Skin of body (tissue), 2 donors: ENCODE data around the gene UNC5CL. TPM values are rescaled to one million over a fixed set of nuclear protein-coding genes. Genes with fewer than 3 reads are reported as not detected.
A peak's percentile ranks its signal among the peaks of the same experiment; 100 is the strongest.

Experiments
- DNase-seq: peaks from one replicate; lab custom pipeline; 2025; lab: John Stamatoyannopoulos, UW
- total RNA-seq: library from RNA; depleted of rRNA; stranded (reverse); fragments of >200 nt; gene quantifications from one replicate; pipeline ENCODE4 v1.2.3, GENCODE V29; 2014

Gene UNC5CL, protein sequence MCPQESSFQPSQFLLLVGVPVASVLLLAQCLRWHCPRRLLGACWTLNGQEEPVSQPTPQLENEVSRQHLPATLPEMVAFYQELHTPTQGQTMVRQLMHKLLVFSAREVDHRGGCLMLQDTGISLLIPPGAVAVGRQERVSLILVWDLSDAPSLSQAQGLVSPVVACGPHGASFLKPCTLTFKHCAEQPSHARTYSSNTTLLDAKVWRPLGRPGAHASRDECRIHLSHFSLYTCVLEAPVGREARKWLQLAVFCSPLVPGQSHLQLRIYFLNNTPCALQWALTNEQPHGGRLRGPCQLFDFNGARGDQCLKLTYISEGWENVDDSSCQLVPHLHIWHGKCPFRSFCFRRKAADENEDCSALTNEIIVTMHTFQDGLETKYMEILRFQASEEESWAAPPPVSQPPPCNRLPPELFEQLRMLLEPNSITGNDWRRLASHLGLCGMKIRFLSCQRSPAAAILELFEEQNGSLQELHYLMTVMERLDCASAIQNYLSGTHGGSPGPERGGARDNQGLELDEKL
- total RNA-seq: 0.30 TPM

DNA sequence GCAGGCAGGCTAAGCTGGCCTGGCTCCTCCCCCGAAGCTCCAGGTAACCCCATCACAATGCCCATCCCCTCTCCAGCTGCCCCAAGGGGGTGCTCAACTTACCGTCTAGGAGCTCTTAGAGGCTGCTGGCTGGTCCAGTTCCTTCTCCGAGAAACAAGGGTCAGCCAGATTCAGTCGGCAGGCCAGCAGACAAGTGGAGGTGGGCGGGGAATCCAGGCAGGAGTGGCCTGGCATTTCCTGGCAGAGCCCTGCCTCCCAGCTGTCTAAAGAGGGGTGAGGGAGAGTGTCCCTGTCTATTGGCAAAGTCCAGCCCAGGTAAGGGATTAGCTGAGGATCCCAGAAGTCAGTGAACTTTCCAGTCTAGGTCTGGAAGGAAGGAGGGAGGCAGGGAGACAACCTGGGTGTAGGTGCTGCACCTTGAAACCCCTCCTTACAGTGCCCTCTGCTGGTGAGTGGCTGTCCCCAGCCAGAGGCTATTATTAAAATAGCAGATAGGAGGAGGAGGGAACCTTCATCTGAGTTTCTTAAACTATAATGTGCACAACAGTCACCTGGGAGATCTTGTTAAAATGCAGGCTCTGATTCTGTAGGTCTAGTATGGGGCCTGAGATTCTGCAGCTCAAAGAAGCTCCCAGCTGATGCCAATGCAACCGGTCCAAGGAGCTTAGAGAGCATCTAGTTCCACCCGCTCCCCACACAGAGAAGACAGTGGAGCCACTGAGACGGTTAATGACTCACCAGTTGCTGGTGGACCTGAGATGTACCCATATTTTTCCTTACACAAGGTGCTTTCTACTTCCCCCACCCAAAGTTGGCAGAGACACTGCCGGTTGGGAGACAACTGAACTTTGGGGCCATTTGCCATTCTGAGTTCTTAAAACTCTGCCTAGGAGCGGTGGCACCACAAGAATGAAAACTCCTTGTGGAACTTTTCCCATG lies at the start of gene UNC5CL:
TSS of gene UNC5CL (minus strand) at position 162 of the 939 bp plus-strand sequence. CDS start 4,147 bp downstream, outside the sequence.
- DNase-seq: no peak

DNA sequence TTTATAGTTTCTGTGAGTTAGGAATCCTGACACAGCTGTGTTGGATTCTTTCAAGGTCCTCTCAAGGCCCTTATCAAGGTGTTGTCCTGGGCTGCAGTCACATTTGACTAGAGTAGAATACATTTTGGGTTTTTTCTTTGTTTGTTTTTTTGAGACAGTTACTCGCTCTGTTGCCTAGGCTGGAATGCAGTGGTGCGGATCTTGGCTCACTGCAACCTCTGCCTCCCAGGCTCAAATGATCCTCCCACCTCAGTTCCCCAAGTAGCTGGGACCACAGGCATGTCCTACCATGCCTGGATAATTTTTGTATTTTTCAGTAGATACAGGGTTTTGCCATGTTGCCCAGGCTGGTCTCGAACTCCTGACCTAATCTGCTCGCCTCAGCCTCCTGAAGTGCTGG lies 49.4 kb upstream of the UNC5CL start:
- no peak for DNase-seq

DNA sequence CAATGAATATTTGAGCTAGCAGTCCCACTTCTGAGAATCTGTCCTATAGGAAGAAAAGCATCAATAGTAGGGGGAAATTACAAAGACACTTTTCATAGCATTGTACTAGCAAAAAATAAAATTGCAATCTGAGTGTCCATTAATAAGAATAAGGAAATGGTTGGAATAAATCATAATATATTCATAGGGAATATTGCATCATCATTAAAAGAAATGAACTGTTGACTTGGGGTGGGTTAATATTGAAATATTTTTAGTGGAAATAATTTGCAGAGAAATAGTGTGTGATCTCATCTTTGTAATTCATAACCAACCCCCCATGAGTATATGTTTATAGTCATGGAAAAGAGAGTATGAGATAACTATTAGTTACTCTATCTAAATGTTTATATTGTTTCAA lies 46.2 kb upstream of the UNC5CL start:
- no peak for DNase-seq

DNA sequence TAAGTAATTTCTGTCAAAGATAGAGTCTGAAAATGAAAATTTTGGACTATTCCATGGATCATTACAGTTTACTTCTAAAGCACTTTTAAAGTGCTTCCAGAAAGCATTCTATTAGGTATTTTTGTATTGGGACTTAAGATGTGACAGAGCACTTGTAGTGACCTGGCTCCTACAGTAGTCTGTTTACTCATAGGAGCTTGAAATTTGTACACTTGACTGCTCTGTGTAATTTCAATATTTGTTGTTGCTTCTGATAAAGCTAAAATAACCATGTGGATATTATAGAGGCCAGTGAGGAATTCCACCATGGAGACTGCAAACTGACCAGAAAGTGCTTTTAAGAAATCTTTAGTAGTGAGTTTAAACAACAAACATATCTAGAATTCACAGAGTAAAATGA lies 44.1 kb upstream of the UNC5CL start:
- DNase-seq: no peak

DNA sequence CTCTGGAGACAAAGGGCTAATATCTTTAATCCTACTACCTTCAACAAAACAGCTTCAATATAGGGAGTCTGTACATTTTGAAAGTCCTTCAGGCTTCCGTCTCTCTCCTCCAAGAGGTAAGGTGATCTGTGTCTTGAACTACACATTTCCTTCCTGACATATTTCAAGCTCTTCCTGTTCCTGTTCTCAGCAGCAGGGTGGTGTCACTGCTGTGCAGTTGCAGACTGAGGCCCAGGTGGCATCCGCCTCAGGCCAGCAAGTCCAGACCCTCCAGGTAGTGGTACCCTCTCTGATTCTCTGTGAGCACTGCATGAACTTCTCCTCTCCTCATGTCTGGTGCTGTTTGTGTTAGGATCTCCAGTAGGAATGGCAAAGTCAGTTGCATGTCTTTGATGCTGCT lies 41.6 kb upstream of the UNC5CL start:
- no peak for DNase-seq

DNA sequence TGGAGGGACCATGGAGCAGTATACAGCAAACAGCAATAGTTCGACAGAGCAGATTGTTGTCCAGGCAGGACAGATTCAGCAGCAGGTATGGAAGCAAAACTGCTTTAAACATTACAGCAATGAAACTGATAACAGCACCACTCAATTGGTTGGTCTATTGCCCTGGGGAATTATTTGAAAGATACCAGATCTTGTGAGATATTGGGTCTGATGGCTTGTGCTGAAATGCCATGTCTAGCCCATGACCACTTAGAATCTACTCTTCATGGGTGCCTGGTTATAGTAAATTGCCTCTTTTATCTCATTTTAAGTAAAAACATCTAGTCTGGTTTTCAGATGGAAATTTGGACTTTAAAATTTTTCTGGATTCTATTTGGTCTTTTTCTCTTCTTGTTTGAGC lies 40.1 kb upstream of the UNC5CL start:
- DNase-seq: no peak

DNA sequence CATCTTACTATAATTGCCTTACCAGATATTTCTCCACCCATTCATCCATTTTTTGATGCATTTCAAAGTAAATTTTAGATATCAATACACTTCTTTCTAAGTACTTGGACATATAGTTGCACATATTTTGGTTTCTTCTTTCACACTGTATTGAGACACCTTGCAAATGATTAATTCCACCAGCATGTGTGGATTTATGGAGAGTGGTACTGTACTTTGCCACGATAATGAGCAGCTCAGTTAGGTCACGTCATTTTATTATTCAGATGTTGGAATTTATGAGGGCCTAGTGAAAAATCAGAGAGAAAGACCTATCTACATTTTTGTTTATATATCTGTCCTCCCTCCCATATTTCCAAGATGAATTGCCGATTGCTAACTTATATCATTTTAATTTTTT lies 39.1 kb upstream of the UNC5CL start:
- no peak for DNase-seq

DNA sequence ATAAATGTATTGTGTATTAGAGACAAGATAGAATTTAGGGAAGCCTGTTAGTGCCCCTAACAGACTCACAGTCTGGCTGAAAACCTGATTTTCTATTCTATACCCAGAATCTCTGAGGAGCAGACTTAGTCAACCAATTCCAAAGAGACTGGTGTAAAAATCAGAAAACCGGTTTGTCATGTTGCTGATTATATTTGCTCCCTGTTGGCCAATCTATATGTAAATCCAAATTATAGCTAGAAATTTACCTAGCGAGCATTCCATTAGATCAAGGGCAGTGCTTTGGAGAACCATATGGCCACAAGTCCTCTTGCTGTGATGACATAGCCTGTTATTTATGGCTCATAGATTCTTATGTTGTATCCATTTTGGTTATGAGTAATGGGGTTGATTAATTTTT lies 38.5 kb upstream of the UNC5CL start:
- DNase-seq: no peak

DNA sequence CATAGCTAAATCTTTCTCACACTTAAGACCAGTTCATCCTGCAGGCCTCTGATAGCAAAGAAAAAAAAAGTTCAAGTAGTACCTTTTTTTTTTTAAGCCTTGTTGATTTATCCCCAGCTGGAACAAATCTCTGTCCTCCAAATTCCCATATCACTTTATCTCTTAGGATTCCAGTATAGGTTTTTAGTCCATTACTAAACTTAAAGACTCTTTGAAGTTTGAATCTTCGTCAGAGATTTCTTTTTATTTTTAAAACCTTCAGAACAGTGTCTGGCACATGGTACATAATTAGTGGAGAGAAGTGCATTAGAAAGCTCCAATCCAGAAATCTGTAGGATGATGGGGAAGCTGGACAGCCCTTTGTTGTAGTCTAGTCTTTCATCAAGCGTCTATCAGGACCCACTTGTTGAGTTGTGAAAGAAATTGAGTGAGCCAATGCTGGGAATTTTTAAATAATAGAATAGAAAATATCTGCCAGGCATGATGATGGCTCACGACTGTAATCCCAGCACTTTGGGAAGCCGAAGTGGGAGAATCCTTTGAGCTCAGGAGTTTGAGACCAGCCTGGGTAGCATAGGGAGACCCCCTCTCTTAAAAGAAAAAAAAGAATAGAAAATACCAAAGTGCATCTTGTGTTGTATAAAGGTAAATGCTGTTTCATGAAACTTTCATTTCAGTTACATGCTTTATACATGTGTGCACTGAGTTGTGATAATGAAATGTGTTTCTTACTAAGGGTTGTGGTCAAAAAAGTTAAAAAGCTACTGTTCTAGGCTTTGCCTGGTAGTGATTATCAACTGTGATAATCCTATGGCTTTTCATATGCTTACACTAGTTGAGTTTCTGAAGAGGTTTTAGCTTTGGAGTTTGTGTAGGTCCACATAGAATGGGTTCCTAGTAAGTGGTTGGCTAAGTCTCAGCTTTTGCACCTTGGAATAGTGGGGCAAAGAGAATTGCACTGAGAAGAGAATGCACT lies 36.9 kb upstream of the UNC5CL start:
- DNase-seq: no peak

DNA sequence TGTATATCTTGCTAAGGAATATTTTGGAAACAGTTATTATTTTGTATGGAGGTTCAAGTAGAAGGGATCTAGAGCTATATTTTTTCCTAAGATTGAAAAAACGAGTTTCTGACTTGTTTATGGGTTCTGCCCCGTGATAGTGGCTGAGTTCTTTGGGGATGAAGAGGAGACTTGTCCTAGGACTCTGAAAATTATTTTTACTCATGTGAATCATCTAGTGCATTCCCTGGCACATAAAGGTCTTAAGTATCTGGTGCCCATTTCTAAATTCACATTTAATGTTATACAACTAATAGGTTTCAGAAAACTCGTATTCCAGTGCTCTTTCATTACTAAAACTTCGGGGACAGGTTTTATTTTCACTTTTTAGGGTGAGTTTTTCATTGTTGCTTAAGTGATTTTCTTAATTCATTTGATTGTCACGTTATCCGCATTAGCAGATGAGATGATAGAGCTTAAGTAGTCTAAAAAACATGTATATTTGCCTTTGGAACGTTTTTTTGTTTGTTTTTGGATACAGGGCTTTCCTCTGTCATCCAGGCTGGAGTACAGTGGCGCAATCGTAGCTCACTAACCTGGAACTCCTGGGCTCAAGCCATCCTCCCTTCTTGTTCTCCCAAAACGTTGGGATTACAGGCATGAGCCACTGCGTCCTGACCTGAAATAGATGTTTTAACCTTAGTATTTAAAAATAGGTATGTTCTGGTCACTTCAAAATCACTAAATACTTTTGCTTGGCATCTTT lies 35.8 kb upstream of the UNC5CL start:
- DNase-seq: no peak

DNA sequence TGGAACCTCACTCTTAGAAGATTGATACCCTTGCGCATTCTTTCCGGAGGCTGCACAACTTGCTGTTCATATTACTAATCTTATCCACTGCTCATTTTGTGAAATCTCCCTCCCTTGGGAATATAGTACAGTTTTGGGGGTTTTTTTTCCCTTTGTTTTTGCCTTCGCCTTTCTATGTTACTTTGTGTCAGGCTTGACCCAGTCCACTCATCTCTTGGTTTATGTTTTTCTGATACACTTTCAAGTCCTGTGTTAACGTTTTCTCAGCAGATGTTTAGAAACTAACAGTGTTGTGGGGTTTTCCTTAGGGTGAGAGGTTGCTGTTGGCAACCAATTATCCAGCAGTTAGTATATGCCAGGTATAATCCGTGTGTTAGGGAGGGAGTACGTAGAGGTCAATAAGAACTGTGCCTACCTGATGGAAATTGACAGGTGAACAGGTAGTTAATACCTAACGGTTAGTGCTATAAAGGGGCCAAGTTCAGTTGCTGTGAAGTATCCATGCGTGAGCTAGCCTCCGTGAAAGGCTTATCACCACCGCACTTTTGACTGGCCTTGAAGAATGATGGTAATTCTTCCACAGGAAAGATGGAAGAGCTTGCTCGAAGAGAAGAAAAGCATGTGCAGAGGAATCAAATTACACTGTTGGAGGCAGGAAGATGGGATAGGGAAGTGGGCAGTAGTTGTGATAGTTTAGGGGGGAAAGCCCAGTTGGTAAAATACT lies 35.1 kb upstream of the UNC5CL start:
- DNase-seq: peak; percentile 77

DNA sequence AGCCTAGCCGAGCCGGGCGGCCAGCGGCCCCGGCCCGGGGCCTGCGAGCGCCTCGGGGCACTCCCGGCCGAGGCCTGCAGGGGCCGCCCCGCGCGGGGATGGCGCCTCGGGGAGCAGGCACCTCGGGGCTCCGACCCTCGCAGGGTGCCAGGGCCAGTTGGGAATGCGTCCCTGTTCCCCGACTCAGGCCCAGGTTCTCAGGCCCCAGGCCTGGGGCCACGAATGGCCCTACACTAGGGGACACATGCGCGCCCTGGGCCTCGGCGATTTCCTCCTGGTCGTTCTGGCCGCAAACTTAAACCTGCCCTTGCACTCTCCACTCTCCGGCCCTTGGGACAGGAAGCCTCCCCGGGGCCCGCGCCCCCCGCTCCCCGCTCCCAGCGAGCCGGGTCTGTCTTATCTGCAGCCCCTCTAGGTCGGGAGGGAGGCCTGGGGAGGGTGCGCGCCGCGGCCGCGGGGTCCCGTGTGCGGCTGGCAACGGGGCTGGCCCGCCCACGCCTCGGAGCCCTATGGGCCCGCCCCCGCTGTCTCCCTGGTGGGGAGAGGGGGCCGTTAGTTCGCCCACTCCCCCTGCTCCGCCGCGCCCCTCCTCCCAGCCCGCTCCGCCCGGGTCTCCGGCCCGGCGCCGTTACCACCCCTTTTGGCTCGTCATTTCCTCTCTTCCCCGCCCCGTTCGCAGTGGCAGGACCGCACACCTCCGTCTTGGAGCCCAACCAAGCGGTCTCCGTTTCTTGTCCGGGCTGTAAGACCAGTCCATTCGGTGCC lies 34.4 kb upstream of the UNC5CL start:
- peak; percentile 61 for DNase-seq

DNA sequence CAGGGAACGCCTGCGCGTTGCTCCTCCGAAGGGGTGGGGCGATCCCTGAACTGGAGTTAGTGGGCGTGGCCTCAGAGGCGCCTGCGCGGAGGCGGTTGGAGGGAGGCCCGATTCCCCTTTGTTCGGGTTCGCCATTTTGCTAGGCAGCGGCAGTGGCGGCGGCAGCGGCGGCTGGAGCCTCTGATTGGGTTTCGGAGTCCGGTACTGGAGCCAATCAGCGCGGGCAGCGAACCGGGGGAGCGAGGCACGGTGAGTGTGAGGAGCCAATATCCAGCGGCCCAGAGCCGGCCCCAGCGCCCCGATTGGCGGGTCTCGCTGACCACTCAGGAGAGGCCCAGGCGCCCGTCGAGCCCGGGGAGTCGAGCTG lies 33.8 kb upstream of the UNC5CL start, which contains the start of gene NFYA:
TSS of gene NFYA (plus strand) at position 139 of the 367 bp plus-strand sequence. CDS start 6,116 bp downstream, outside the sequence.
- DNase-seq: no peak

DNA sequence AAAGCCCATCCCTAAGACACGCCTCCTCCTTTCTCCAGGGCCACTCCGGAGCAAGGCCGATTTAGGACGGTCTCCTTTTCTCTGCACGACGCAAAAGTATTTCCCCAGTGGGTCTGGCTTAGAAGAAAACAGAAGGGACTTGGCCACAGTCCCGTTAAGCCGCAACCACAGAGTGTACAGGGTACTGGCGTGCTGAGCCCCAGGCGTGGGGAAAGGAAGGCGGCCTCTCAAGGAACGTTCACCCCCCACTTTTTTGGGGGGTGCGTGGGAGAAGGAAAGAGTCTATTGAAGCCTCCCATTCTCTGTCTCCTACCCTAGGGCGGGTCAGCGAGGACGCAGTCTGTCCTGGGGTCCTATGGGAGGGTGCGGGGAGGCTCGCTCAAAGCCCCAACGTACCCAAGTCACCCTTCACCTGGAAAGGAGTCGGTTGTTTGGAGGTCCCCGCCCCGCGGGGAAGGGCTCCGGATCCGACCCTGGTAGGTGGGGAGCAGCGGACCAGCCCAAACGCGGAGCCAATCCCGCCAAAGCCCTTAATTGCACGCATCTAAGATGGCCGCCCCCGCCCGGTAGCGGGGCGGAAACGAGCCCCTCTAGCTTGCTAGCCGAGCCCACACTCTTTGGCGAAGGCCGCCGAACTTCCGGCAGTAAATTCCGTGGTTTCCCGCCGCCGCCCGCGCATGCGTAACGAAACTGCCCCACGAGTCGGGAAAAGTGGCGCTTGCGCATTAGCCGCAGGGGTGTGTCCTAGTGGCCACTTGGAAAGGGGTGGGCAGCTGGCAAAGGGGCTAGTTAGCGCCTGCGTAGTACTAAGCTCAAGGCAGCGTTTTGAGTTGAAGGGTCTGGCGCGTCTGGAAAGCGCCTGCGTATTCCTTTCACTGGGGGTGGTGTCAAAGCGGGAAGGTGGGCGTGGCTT lies 33.2 kb upstream of the UNC5CL start, which contains the start of gene OARD1:
TSS of gene OARD1 (minus strand) at position 434 of the 913 bp plus-strand sequence. CDS start 722 bp downstream, outside the sequence.
- peak; percentile 100 for DNase-seq

DNA sequence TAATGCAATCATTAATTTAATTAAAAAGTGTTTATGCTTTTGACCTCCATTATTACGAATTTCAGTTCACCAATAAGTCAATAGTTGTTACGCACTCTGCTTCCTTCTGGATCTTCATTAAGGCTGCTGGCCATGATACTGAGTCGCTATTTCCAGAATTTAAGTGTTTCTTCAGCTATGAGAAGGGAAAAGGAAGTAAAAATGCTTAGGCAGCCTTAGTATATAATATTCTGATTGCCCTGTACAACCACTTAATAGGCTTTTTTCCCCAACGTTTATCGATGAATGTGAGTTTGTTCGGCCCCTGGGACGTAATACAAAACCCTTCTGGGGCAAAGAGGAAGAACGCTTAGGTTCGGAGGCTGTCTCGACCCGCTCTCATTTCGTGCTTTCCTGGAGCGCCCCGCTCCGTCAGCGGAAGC lies 32.5 kb upstream of the UNC5CL start:
- DNase-seq: no peak

DNA sequence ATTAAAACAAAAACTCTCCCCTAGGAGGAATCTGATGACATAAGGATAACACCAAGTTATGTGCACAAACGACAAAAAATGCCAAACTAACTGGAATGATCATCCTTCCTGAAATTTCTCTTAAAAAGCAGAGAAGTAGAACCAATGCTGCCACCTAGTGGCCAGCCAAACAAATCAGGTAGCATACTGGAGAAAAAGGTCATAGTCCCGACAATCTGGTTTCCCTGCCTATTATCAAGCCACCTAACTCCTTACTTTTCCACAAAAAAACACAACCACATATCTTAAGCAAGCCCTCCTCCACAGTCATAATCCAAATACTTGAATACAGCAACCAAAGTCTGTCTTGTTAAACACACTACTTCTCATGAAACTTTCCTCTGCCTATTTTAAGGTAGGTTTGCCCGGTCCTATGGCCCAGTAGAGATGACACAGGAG lies 27.9 kb upstream of the UNC5CL start:
- peak; percentile 63 for DNase-seq

DNA sequence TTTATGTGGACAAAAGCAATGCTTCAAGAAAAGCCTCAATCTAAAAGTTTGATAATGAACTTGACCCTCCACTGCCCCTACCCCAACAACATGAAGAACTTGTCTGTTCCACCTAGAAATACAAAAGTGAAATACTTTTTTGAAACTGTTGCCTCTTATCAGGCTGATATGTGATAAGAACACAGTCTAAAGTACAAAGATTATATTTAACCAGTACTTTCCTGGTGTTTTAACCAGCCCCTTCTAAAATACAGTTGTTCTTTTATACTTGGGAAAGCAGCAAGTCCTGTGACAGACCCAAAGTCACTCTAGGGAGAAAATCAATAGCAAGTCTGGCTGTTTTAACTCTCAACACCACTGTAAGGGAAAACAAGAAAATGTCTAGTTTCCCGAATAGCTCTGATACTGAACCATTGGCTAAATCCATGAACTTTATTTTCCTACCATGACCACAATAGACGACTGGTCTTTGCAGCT lies 26.6 kb upstream of the UNC5CL start:
- no peak for DNase-seq
